Neural cell (in vitro differentiated cells): ENCODE results near the gene ATXN10. TPM values are rescaled to one million over a fixed set of nuclear protein-coding genes. Genes with fewer than 3 reads are reported as not detected.

ENCODE experiments used
- H2AFZ ChIP-seq: fragments of 200-600, 300-800 bp; sonication (generic), shearing (Covaris generic); 2 replicates; pipeline ENCODE4 v1.6.0; 2014; ENCODE audit warnings: low read depth, mild to moderate bottlenecking, antibody characterized with exemption, low read length, moderate library complexity
- H3F3A ChIP-seq: fragments of 200-600 bp; shearing (Covaris generic); 2 replicates; pipeline ENCODE4 v1.6.1; 2016; ENCODE audit warnings: mild to moderate bottlenecking, moderate library complexity, mixed read lengths, antibody characterized with exemption, low read length; ENCODE audit not compliant: insufficient read depth, poor library complexity, severe bottlenecking
- H3K27ac ChIP-seq: fragments of 200-600, 300-800 bp; sonication (generic), shearing (Covaris generic); 2 replicates; pipeline ENCODE4 v1.5.1; 2014; ENCODE audit warnings: mild to moderate bottlenecking, low read length, moderate library complexity
- H3K27me3 ChIP-seq: fragments of 300-800, 200-600 bp; sonication (generic), shearing (Covaris generic); 2 replicates; pipeline ENCODE4 v1.6.0; 2014; ENCODE audit warnings: mild to moderate bottlenecking, low read depth, low read length, moderate library complexity; ENCODE audit not compliant: insufficient read depth
- H3K36me3 ChIP-seq: fragments of 300-800, 200-600 bp; sonication (generic), shearing (Covaris generic); 2 replicates; pipeline ENCODE4 v1.5.1; 2014; ENCODE audit warnings: mild to moderate bottlenecking, antibody characterized with exemption, low read length, moderate library complexity; ENCODE audit not compliant: insufficient read depth
- H3K4me2 ChIP-seq: fragments of 300-800, 200-600 bp; sonication (generic), shearing (Covaris generic); 2 replicates; pipeline ENCODE4 v1.6.0; 2014; ENCODE audit warnings: mild to moderate bottlenecking, low read length
- H3K4me3 ChIP-seq: fragments of 300-800, 200-600 bp; sonication (generic), shearing (Covaris generic); 2 replicates; pipeline ENCODE4 v1.5.1; 2014; ENCODE audit warnings: mild to moderate bottlenecking, low read length, moderate library complexity
- H3K79me2 ChIP-seq: fragments of 200-600 bp; shearing (Covaris generic); replicated peaks from 2 replicates; pipeline ENCODE4 v1.6.0; 2014; ENCODE audit warnings: mild to moderate bottlenecking, low read length, moderate library complexity; ENCODE audit not compliant: insufficient read depth
- H3K9ac ChIP-seq: fragments of 300-800, 200-600 bp; sonication (generic), shearing (Covaris generic); 2 replicates; pipeline ENCODE4 v1.6.1; 2016; ENCODE audit warnings: mild to moderate bottlenecking, low read length, mixed read lengths
- H3K9me2 ChIP-seq: fragments of 200-600 bp; shearing (Covaris generic); 2 replicates; pipeline ENCODE4 v1.6.1; 2016; ENCODE audit warnings: mild to moderate bottlenecking, low read length, mixed read lengths; ENCODE audit not compliant: insufficient read depth
- H3K9me3 ChIP-seq: fragments of 200-600, 300-800 bp; sonication (generic), shearing (Covaris generic); 2 replicates; pipeline ENCODE4 v1.6.1; 2016; ENCODE audit warnings: mild to moderate bottlenecking, mixed run types, low read length, moderate library complexity, mixed read lengths
- H4K20me1 ChIP-seq: fragments of 200-600 bp; shearing (Covaris generic); 2 replicates; pipeline ENCODE4 v1.6.1; 2016; ENCODE audit warnings: mild to moderate bottlenecking, mixed run types; ENCODE audit not compliant: insufficient read depth
- EP300 ChIP-seq: fragments of 450-650 bp; conservative IDR thresholded peaks from 2 replicates; pipeline ENCODE4 v1.6.1; 2014; ENCODE audit warnings: antibody characterized with exemption, mild to moderate bottlenecking, moderate library complexity; ENCODE audit not compliant: poor library complexity, severe bottlenecking
- EZH2 ChIP-seq: fragments of 200-600, 300-800 bp; shearing (Covaris generic), sonication (generic); IDR thresholded peaks from 2 replicates; pipeline ENCODE4 v1.6.1; 2014; ENCODE audit warnings: antibody characterized with exemption, low read length, borderline replicate concordance, mild to moderate bottlenecking; ENCODE audit not compliant: insufficient read depth, poor library complexity, severe bottlenecking
- MXI1 ChIP-seq: fragments of 450-650 bp; conservative IDR thresholded peaks from 2 replicates; pipeline ENCODE4 v1.6.1; 2014; ENCODE audit warnings: antibody characterized with exemption, mild to moderate bottlenecking; ENCODE audit not compliant: poor library complexity, severe bottlenecking
- POLR2AphosphoS5 ChIP-seq: IDR thresholded peaks from 2 replicates; pipeline ENCODE4 v1.6.1; 2012
- RAD21 ChIP-seq: fragments of 450-650 bp; conservative IDR thresholded peaks from 2 replicates; pipeline ENCODE4 v1.6.1; 2014; ENCODE audit warnings: antibody characterized with exemption, mild to moderate bottlenecking, moderate library complexity
- SMC3 ChIP-seq: fragments of 450-650 bp; conservative IDR thresholded peaks from 2 replicates; pipeline ENCODE4 v1.6.1; 2014; ENCODE audit warnings: antibody characterized with exemption, mild to moderate bottlenecking, moderate library complexity; ENCODE audit not compliant: poor library complexity
- TAF1 ChIP-seq: IDR thresholded peaks from 2 replicates; pipeline ENCODE4 v1.6.1; 2012; ENCODE audit warnings: low read depth
- polyA plus RNA-seq: library from polyadenylated mRNA; depleted of rRNA; stranded (reverse); fragments of >200 nt; gene quantifications from 2 replicates; pipeline ENCODE4 v1.2.3, GENCODE V29; 2014
- TF ChIP-seq, protein P1 (sequence below): IDR thresholded peaks from 2 replicates; pipeline ENCODE4 v1.6.1; 2012; ENCODE audit warnings: borderline replicate concordance
- TF ChIP-seq, protein P2 (sequence below): fragments of 450-650 bp; IDR thresholded peaks from 2 replicates; pipeline ENCODE4 v1.5.1; 2014; ENCODE audit warnings: antibody characterized with exemption, mild to moderate bottlenecking, moderate library complexity; ENCODE audit not compliant: poor library complexity, severe bottlenecking

ATXN10 gene
- polyA plus RNA-seq, 1 donor from 2014 or later, result 321 TPM

DNA sequence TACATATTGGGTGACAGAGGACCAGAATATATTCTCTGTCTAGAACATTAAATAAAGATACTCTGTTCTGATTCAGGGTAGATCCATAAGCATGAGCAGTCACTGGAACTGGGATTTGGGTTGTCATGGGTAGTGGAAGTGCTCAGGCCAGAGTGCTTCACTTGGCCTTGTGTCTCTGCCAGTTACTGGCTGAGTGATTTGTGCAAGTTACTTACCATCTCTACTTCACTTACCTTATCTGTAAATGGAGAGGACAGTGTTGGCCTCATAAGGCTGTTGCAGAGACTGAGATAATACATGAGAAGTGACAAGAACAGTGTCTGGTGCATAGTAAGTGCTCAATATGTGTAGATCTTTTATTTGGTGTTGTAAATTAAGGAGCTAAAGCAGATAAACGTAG lies 17.6 kb downstream of the ATXN10 start:
- no peak overlapping the region for H3K9ac ChIP-seq
- H3K79me2 ChIP-seq, result peaks cover 40% of the 10 kb centered on the region
- peaks cover 16% of the 10 kb centered on the region for H3K36me3 ChIP-seq
- H2AFZ ChIP-seq, result no peak overlapping the region
- no peak overlapping the region for H3K4me2 ChIP-seq
- no peaks in the 10 kb centered on the region for H3K9me3 ChIP-seq
- no peak overlapping the region for H3K27ac ChIP-seq
- no peaks in the 10 kb centered on the region for H3F3A ChIP-seq
- peaks cover 5% of the 10 kb centered on the region for H4K20me1 ChIP-seq
- no peaks in the 10 kb centered on the region for H3K27me3 ChIP-seq
- no peak for TF ChIP-seq SMC3
- TF ChIP-seq, protein P1, sequence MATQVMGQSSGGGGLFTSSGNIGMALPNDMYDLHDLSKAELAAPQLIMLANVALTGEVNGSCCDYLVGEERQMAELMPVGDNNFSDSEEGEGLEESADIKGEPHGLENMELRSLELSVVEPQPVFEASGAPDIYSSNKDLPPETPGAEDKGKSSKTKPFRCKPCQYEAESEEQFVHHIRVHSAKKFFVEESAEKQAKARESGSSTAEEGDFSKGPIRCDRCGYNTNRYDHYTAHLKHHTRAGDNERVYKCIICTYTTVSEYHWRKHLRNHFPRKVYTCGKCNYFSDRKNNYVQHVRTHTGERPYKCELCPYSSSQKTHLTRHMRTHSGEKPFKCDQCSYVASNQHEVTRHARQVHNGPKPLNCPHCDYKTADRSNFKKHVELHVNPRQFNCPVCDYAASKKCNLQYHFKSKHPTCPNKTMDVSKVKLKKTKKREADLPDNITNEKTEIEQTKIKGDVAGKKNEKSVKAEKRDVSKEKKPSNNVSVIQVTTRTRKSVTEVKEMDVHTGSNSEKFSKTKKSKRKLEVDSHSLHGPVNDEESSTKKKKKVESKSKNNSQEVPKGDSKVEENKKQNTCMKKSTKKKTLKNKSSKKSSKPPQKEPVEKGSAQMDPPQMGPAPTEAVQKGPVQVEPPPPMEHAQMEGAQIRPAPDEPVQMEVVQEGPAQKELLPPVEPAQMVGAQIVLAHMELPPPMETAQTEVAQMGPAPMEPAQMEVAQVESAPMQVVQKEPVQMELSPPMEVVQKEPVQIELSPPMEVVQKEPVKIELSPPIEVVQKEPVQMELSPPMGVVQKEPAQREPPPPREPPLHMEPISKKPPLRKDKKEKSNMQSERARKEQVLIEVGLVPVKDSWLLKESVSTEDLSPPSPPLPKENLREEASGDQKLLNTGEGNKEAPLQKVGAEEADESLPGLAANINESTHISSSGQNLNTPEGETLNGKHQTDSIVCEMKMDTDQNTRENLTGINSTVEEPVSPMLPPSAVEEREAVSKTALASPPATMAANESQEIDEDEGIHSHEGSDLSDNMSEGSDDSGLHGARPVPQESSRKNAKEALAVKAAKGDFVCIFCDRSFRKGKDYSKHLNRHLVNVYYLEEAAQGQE, result no peak
- TF ChIP-seq EZH2, result no peak
- no peak for TF ChIP-seq TAF1
- TF ChIP-seq MXI1, result no peak
- no peak for TF ChIP-seq POLR2AphosphoS5
- no peak for TF ChIP-seq EP300
- no peak for TF ChIP-seq RAD21
- TF ChIP-seq, protein P2, sequence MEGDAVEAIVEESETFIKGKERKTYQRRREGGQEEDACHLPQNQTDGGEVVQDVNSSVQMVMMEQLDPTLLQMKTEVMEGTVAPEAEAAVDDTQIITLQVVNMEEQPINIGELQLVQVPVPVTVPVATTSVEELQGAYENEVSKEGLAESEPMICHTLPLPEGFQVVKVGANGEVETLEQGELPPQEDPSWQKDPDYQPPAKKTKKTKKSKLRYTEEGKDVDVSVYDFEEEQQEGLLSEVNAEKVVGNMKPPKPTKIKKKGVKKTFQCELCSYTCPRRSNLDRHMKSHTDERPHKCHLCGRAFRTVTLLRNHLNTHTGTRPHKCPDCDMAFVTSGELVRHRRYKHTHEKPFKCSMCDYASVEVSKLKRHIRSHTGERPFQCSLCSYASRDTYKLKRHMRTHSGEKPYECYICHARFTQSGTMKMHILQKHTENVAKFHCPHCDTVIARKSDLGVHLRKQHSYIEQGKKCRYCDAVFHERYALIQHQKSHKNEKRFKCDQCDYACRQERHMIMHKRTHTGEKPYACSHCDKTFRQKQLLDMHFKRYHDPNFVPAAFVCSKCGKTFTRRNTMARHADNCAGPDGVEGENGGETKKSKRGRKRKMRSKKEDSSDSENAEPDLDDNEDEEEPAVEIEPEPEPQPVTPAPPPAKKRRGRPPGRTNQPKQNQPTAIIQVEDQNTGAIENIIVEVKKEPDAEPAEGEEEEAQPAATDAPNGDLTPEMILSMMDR, result no peak
- no peak overlapping the region for H3K4me3 ChIP-seq
- no peaks in the 10 kb centered on the region for H3K9me2 ChIP-seq

DNA sequence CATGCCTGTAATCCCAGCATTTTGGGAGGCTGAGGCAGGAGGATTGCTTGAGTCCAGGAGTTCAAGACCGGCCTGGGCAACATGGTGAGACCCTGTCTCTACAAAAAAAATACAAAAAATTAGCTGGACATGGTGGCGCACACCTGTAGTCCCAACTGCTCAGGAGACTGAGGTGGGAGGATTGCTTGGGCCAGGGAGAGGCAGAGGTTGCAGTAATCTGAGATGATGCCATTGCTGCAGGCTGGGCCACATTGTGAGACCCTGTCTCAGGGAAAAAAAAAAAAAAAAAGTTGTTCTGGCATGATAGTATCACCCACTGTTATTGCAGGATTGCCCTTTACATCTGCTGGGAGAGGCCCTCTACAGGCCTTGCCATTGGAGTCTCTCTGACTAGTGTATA lies 18.4 kb downstream of the ATXN10 start:
- H3K79me2 ChIP-seq, result peaks cover 34% of the 10 kb centered on the region
- H3K27ac ChIP-seq, result no peak overlapping the region
- H2AFZ ChIP-seq, result no peak overlapping the region
- no peaks in the 10 kb centered on the region for H3F3A ChIP-seq
- no peaks in the 10 kb centered on the region for H3K9me3 ChIP-seq
- H4K20me1 ChIP-seq, result peaks cover 5% of the 10 kb centered on the region
- H3K36me3 ChIP-seq, result peaks cover 16% of the 10 kb centered on the region
- H3K9ac ChIP-seq, result no peak overlapping the region
- H3K4me2 ChIP-seq, result no peak overlapping the region
- H3K27me3 ChIP-seq, result no peaks in the 10 kb centered on the region
- no peak overlapping the region for H3K4me3 ChIP-seq
- no peaks in the 10 kb centered on the region for H3K9me2 ChIP-seq
- TF ChIP-seq, protein P2, result no peak
- TF ChIP-seq, protein P1, result no peak
- TF ChIP-seq EZH2, result no peak
- TF ChIP-seq EP300, result no peak
